ENCODE results near the gene MICAL3.

MICAL3 gene

DNA sequence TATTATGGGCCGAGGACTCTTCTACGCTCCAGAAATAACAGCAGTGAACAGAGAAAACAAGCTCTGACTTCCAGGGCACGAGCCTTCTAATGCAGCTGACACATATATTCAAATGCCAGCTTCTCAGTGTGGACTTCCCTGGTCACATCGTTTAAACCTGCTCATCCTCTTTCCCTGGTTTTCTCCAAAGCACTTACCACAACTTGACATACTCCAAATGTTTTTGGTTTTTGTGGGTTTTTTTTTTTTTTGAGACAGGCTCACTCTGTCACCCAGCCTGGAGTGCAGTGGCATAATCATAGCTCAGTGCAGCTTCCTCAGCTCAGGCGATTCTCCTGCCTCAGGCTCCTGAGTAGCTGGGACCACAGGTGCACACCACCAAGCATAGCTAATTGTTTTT lies 105.5 kb downstream of the MICAL3 start:
- peaks cover 54% of the 10 kb centered on the region for H3K4me1 ChIP-seq (ENCODE audit: insufficient read depth, poor library complexity, severe bottlenecking)
- H3K36me3 ChIP-seq (ENCODE audit: low read depth), result no peaks in the 10 kb centered on the region
- ATAC-seq (ENCODE audit: low read depth), result no peak
- no peaks in the 10 kb centered on the region for H3K27me3 ChIP-seq (ENCODE audit: insufficient read depth, poor library complexity, severe bottlenecking)
- DNase-seq (ENCODE audit: low spot score), result no peak
- no peaks in the 10 kb centered on the region for H3K9me3 ChIP-seq (ENCODE audit: severe bottlenecking)
- TF ChIP-seq CTCF (IDR thresholded peaks at IDR 0.05; ENCODE audit: poor library complexity, severe bottlenecking), result no peak
- H3K4me3 ChIP-seq (ENCODE audit: severe bottlenecking), result no peak overlapping the region
- peak overlapping the region; percentile 70 for H3K27ac ChIP-seq (ENCODE audit: poor library complexity, severe bottlenecking)

- peak overlapping the region; percentile 21 for H3K27ac ChIP-seq (ENCODE audit: poor library complexity, severe bottlenecking)
- no peaks in the 10 kb centered on the region for H3K27me3 ChIP-seq (ENCODE audit: insufficient read depth, poor library complexity, severe bottlenecking)
- ATAC-seq (ENCODE audit: low read depth), result peak; percentile 38; the same call in 2 of the 3 replicates
- DNase-seq (ENCODE audit: low spot score), result no peak
- no peaks in the 10 kb centered on the region for H3K9me3 ChIP-seq (ENCODE audit: severe bottlenecking)
- no peak for TF ChIP-seq CTCF (IDR thresholded peaks at IDR 0.05; ENCODE audit: poor library complexity, severe bottlenecking)
- H3K4me3 ChIP-seq (ENCODE audit: severe bottlenecking), result no peak overlapping the region
- H3K36me3 ChIP-seq (ENCODE audit: low read depth), result no peaks in the 10 kb centered on the region
- H3K4me1 ChIP-seq (ENCODE audit: insufficient read depth, poor library complexity, severe bottlenecking), result peaks cover 41% of the 10 kb centered on the region
Observed at GRCh38 chr22:17917490-17917983, 106.8 kb downstream of the MICAL3 start.

DNA sequence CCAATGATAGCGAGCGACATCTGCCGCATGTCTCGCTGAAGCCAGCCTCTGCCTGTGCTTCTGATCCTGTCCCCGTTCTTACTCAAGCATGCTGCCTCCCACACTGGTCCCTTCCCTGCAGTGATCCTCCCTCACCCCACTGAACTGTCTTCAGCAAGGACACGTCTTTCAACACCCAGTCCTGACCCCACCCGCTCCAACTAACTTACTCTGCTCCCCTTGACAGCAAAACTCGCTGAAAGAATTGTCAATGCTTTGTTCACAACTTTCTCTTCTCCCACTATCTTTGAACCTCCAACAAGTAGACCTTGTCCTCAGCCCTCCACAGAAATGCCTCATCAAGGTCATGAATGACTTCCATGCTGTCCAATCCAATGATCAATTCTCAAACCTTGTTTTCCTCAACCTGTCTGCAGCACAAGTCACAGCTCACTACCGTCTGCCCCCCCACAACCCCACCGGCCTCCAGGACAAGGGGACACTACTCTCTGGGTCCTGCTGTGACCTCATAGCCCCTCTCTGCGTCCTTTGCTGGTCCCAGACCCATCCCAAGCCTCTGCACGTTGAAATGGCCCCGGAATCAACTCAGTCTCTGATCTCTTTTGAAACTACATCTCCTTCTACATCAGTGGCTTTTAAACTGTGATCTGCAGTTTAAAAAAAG lies 108.0 kb downstream of the MICAL3 start:
- peaks cover 38% of the 10 kb centered on the region for H3K4me1 ChIP-seq (ENCODE audit: insufficient read depth, poor library complexity, severe bottlenecking)
- no peak for ATAC-seq (ENCODE audit: low read depth)
- H3K36me3 ChIP-seq (ENCODE audit: low read depth), result no peaks in the 10 kb centered on the region
- H3K27ac ChIP-seq (ENCODE audit: poor library complexity, severe bottlenecking), result no peak overlapping the region
- no peak overlapping the region for H3K4me3 ChIP-seq (ENCODE audit: severe bottlenecking)
- H3K9me3 ChIP-seq (ENCODE audit: severe bottlenecking), result no peaks in the 10 kb centered on the region
- no peaks in the 10 kb centered on the region for H3K27me3 ChIP-seq (ENCODE audit: insufficient read depth, poor library complexity, severe bottlenecking)
- DNase-seq (ENCODE audit: low spot score), result no peak
- no peak for TF ChIP-seq CTCF (IDR thresholded peaks at IDR 0.05; ENCODE audit: poor library complexity, severe bottlenecking)

- no peak overlapping the region for H3K4me3 ChIP-seq (ENCODE audit: severe bottlenecking)
- no peak for TF ChIP-seq CTCF (IDR thresholded peaks at IDR 0.05; ENCODE audit: poor library complexity, severe bottlenecking)
- H3K27me3 ChIP-seq (ENCODE audit: insufficient read depth, poor library complexity, severe bottlenecking), result no peaks in the 10 kb centered on the region
- H3K4me1 ChIP-seq (ENCODE audit: insufficient read depth, poor library complexity, severe bottlenecking), result peaks cover 38% of the 10 kb centered on the region
- ATAC-seq (ENCODE audit: low read depth), result no peak
- no peaks in the 10 kb centered on the region for H3K36me3 ChIP-seq (ENCODE audit: low read depth)
- no peak for DNase-seq (ENCODE audit: low spot score)
- no peak overlapping the region for H3K27ac ChIP-seq (ENCODE audit: poor library complexity, severe bottlenecking)
- H3K9me3 ChIP-seq (ENCODE audit: severe bottlenecking), result no peaks in the 10 kb centered on the region
Observed at GRCh38 chr22:17915676-17916075, 108.7 kb downstream of the MICAL3 start.

GRCh38 chr22:17915188-17915587 lies 109.2 kb downstream of the MICAL3 start:
- H3K4me3 ChIP-seq (ENCODE audit: severe bottlenecking), result no peak overlapping the region
- no peak for TF ChIP-seq CTCF (IDR thresholded peaks at IDR 0.05; ENCODE audit: poor library complexity, severe bottlenecking)
- no peaks in the 10 kb centered on the region for H3K27me3 ChIP-seq (ENCODE audit: insufficient read depth, poor library complexity, severe bottlenecking)
- H3K9me3 ChIP-seq (ENCODE audit: severe bottlenecking), result no peaks in the 10 kb centered on the region
- peaks cover 35% of the 10 kb centered on the region for H3K4me1 ChIP-seq (ENCODE audit: insufficient read depth, poor library complexity, severe bottlenecking)
- H3K36me3 ChIP-seq (ENCODE audit: low read depth), result no peaks in the 10 kb centered on the region
- no peak overlapping the region for H3K27ac ChIP-seq (ENCODE audit: poor library complexity, severe bottlenecking)
- DNase-seq (ENCODE audit: low spot score), result no peak
- no peak for ATAC-seq (ENCODE audit: low read depth)
